ENCODE measurements around the gene CPT1B.

DNA sequence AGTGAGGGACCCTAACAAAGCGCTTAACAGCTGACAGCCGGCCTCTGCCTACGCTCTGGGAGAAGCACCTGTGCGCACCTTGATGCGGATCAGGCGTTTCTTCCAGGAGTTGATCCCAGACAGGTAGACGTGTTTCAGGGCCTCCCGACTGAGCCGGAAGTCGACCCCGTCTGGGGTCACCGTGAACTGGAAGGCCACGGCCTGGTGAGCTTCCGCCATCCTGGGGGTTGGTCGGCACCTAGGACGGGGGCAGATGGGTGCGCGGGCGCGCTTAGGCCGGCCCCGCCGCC is 585 bp downstream of the CPT1B start:
- TF ChIP-seq ZFX (IDR thresholded peaks at IDR 0.05): no peak
- TF ChIP-seq, protein P1, sequence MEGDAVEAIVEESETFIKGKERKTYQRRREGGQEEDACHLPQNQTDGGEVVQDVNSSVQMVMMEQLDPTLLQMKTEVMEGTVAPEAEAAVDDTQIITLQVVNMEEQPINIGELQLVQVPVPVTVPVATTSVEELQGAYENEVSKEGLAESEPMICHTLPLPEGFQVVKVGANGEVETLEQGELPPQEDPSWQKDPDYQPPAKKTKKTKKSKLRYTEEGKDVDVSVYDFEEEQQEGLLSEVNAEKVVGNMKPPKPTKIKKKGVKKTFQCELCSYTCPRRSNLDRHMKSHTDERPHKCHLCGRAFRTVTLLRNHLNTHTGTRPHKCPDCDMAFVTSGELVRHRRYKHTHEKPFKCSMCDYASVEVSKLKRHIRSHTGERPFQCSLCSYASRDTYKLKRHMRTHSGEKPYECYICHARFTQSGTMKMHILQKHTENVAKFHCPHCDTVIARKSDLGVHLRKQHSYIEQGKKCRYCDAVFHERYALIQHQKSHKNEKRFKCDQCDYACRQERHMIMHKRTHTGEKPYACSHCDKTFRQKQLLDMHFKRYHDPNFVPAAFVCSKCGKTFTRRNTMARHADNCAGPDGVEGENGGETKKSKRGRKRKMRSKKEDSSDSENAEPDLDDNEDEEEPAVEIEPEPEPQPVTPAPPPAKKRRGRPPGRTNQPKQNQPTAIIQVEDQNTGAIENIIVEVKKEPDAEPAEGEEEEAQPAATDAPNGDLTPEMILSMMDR (conservative IDR thresholded peaks at IDR 0.05): no peak

Data from C4-2B (cell line).